ENCODE data around the gene WWC1.

Gene WWC1

GRCh38 chr5:168426007-168426863 is 134.8 kb downstream of the WWC1 start:
- H3K9me3 ChIP-seq (ENCODE audit: low read length), result no peaks in the 10 kb centered on the region
- no peaks in the 10 kb centered on the region for H3K9me2 ChIP-seq (ENCODE audit: low read depth, low read length)
- H3K27me3 ChIP-seq (ENCODE audit: insufficient read depth, low read length), result no peaks in the 10 kb centered on the region
- H3K4me1 ChIP-seq (ENCODE audit: insufficient read depth, low read length, severe bottlenecking), result no peaks in the 10 kb centered on the region
- no peak overlapping the region for H2AFZ ChIP-seq (ENCODE audit: low read length)
- H3K36me3 ChIP-seq (ENCODE audit: insufficient read depth, low read length), result no peaks in the 10 kb centered on the region; the same call in 1 of the 2 replicates
- H3K4me2 ChIP-seq (ENCODE audit: low read length), result no peak overlapping the region
- no peak overlapping the region for H3K9ac ChIP-seq (ENCODE audit: low read length)
- no peaks in the 10 kb centered on the region for H3K79me2 ChIP-seq (ENCODE audit: insufficient read depth, low read length)
- no peaks in the 10 kb centered on the region for H4K20me1 ChIP-seq (ENCODE audit: insufficient read depth, low read length)
- no peak for TF ChIP-seq CTCF (IDR thresholded peaks at IDR 0.05; ENCODE audit: low read length)
- TF ChIP-seq EZH2 (IDR thresholded peaks at IDR 0.05; ENCODE audit: borderline replicate concordance, low read length), result no peak
- H3F3A ChIP-seq (ENCODE audit: insufficient read depth, low read length), result no peaks in the 10 kb centered on the region
- H3K27ac ChIP-seq (ENCODE audit: low read depth, low read length, poor library complexity, severe bottlenecking), result no peak overlapping the region
- H3K4me3 ChIP-seq (ENCODE audit: low read depth, low read length, poor library complexity, severe bottlenecking), result no peak overlapping the region

GRCh38 chr5:168426864-168427172 is 135.4 kb downstream of the WWC1 start:
- Histone ChIP-seq H3K4me3 (ENCODE audit: low read depth, low read length, poor library complexity, severe bottlenecking) (no peak overlapping the region), H3K9me3 (ENCODE audit: low read length) (no peaks in the 10 kb centered on the region), H3K9ac (ENCODE audit: low read length) (no peak overlapping the region), H3K36me3 (ENCODE audit: insufficient read depth, low read length) (no peaks in the 10 kb centered on the region; the same call in 1 of the 2 replicates), H3K4me2 (ENCODE audit: low read length) (no peak overlapping the region), H4K20me1 (ENCODE audit: insufficient read depth, low read length) (no peaks in the 10 kb centered on the region), H3K9me2 (ENCODE audit: low read depth, low read length) (no peaks in the 10 kb centered on the region), H3K4me1 (ENCODE audit: insufficient read depth, low read length, severe bottlenecking) (no peaks in the 10 kb centered on the region), H3F3A (ENCODE audit: insufficient read depth, low read length) (no peaks in the 10 kb centered on the region), H2AFZ (ENCODE audit: low read length) (no peak overlapping the region), H3K27me3 (ENCODE audit: insufficient read depth, low read length) (no peaks in the 10 kb centered on the region), H3K27ac (ENCODE audit: low read depth, low read length, poor library complexity, severe bottlenecking) (no peak overlapping the region), H3K79me2 (ENCODE audit: insufficient read depth, low read length) (no peaks in the 10 kb centered on the region)
- TF ChIP-seq CTCF (IDR thresholded peaks at IDR 0.05; ENCODE audit: low read length) (no peak), EZH2 (IDR thresholded peaks at IDR 0.05; ENCODE audit: borderline replicate concordance, low read length) (no peak)

- Histone ChIP-seq H2AFZ (ENCODE audit: low read length) (no peak overlapping the region), H3K27me3 (ENCODE audit: insufficient read depth, low read length) (no peaks in the 10 kb centered on the region), H3K9me2 (ENCODE audit: low read depth, low read length) (no peaks in the 10 kb centered on the region), H3K79me2 (ENCODE audit: insufficient read depth, low read length) (no peaks in the 10 kb centered on the region), H3F3A (ENCODE audit: insufficient read depth, low read length) (no peaks in the 10 kb centered on the region), H3K27ac (ENCODE audit: low read depth, low read length, poor library complexity, severe bottlenecking) (no peak overlapping the region), H4K20me1 (ENCODE audit: insufficient read depth, low read length) (no peaks in the 10 kb centered on the region), H3K9me3 (ENCODE audit: low read length) (no peaks in the 10 kb centered on the region), H3K4me3 (ENCODE audit: low read depth, low read length, poor library complexity, severe bottlenecking) (no peak overlapping the region), H3K4me2 (ENCODE audit: low read length) (no peak overlapping the region), H3K9ac (ENCODE audit: low read length) (no peak overlapping the region), H3K36me3 (ENCODE audit: insufficient read depth, low read length) (no peaks in the 10 kb centered on the region; the same call in 1 of the 2 replicates), H3K4me1 (ENCODE audit: insufficient read depth, low read length, severe bottlenecking) (no peaks in the 10 kb centered on the region)
- TF ChIP-seq EZH2 (IDR thresholded peaks at IDR 0.05; ENCODE audit: borderline replicate concordance, low read length), result no peak
- TF ChIP-seq CTCF (IDR thresholded peaks at IDR 0.05; ENCODE audit: low read length), result no peak
These were observed 135.8 kb downstream of the WWC1 start for GRCh38 chr5:168427224-168427623.
